H1 (cell line): ENCODE measurements around the gene BCL2L13. TPM values are rescaled to one million over a fixed set of nuclear protein-coding genes. Genes with fewer than 3 reads are reported as not detected.
A peak's percentile ranks its signal among the peaks of the same experiment; 100 is the strongest.

ENCODE experiments used
- CTCF ChIA-PET: fragments of 300-600 bp; sonication (Branson Sonifier 250); formaldehyde crosslinking; loops from one replicate; lab custom pipeline; 2021; ENCODE audit not compliant: partially characterized antibody; lab: Charles Lee
- POLR2A ChIA-PET: fragments of 300-600 bp; sonication (Branson Sonifier 250); formaldehyde crosslinking; loops from one replicate; lab custom pipeline; 2021; ENCODE audit warnings: inconsistent platforms; ENCODE audit not compliant: partially characterized antibody; lab: Charles Lee
- DNase-seq, 2 experiments: peaks; one replicate each; pipeline versions ENCODE4 v3.0.0 to v3.0.0-alpha.2; 2010 to 2022; ENCODE audit warnings: low spot score in 2 of 2, low read depth in 1 of 2, mixed read lengths in 1 of 2
- FAIRE-seq: peaks from 2 replicates; lab custom pipeline; 2011; peaks lifted over from hg19 to GRCh38; lab: Jason Lieb, UNC
- H2AFZ ChIP-seq: 2 replicates; pipeline ENCODE4 v1.8.1; 2012; ENCODE audit warnings: low read length, inconsistent platforms
- H2AK5ac ChIP-seq: 2 replicates; pipeline ENCODE4 v1.6.1; 2013; ENCODE audit warnings: low read depth, low read length
- H2BK120ac ChIP-seq: replicated peaks from 2 replicates; pipeline ENCODE3; 2013; ENCODE audit warnings: low read depth, low read length, inconsistent platforms
- H2BK12ac ChIP-seq: 2 replicates; pipeline ENCODE4 v1.6.1; 2013; ENCODE audit warnings: low read depth, low read length
- H2BK15ac ChIP-seq: 2 replicates; pipeline ENCODE4 v1.6.1; 2013; ENCODE audit warnings: low read length
- H2BK20ac ChIP-seq: 2 replicates; pipeline ENCODE4 v1.6.1; 2013; ENCODE audit warnings: low read length
- H2BK5ac ChIP-seq: 2 replicates; pipeline ENCODE4 v1.6.1; 2013; ENCODE audit warnings: low read depth, low read length
- H3K14ac ChIP-seq: 2 replicates; pipeline ENCODE4 v1.6.1; 2013; ENCODE audit warnings: inconsistent platforms; ENCODE audit not compliant: insufficient read length
- H3K18ac ChIP-seq: 2 replicates; pipeline ENCODE4 v1.6.1; 2013; ENCODE audit warnings: low read length; ENCODE audit errors: extremely low read depth
- H3K23ac ChIP-seq: 2 replicates; pipeline ENCODE4 v1.6.1; 2013; ENCODE audit warnings: inconsistent platforms; ENCODE audit not compliant: insufficient read length
- H3K23me2 ChIP-seq: 2 replicates; pipeline ENCODE4 v1.6.1; 2013; ENCODE audit warnings: low read depth, low read length
- H3K27ac ChIP-seq: 2 replicates; pipeline ENCODE4 v1.6.1; 2011; ENCODE audit warnings: low read depth, low read length, inconsistent platforms
- H3K27me3 ChIP-seq, 4 experiments: replicated peaks in 1 of 4; 1 replicate in 1 of 4; 2 replicates in 3 of 4; pipeline versions ENCODE4 v1.6.1 to v1.8.1; 2011 to 2013; ENCODE audit warnings: low read length in 3 of 4, mild to moderate bottlenecking in 3 of 4, inconsistent platforms in 2 of 4, mixed read lengths in 2 of 4, moderate library complexity in 1 of 4; ENCODE audit not compliant: control insufficient read depth in 3 of 4, insufficient read depth in 3 of 4; ENCODE audit errors: extremely low read depth in 1 of 4
- H3K36me3 ChIP-seq, 4 experiments: 2 replicates each; pipeline versions ENCODE4 v1.6.1 to v1.8.1; 2011 to 2013; ENCODE audit warnings: mild to moderate bottlenecking in 4 of 4, low read length in 3 of 4, moderate library complexity in 2 of 4, control low read depth in 1 of 4, inconsistent platforms in 1 of 4; ENCODE audit not compliant: insufficient read depth in 4 of 4, control insufficient read depth in 2 of 4
- H3K4ac ChIP-seq: replicated peaks from 2 replicates; pipeline ENCODE3; 2013; ENCODE audit warnings: low read length, low read depth, mixed read lengths, inconsistent platforms; ENCODE audit not compliant: insufficient read length
- H3K4me1 ChIP-seq, 4 experiments: replicated peaks in 1 of 4; 1 replicate in 1 of 4; 2 replicates in 3 of 4; pipeline versions ENCODE4 v1.6.1 to v1.8.1; 2011 to 2013; ENCODE audit warnings: low read length in 3 of 4, inconsistent platforms in 2 of 4, mixed read lengths in 1 of 4; ENCODE audit not compliant: insufficient read depth in 4 of 4, control insufficient read depth in 3 of 4
- H3K4me2 ChIP-seq, 2 experiments: 2 replicates each; pipeline versions ENCODE4 v1.6.1 to v1.8.1; 2011 to 2013; ENCODE audit warnings: low read depth in 2 of 2, low read length in 2 of 2, control low read depth in 1 of 2, inconsistent platforms in 1 of 2, mild to moderate bottlenecking in 1 of 2; ENCODE audit not compliant: insufficient read depth in 1 of 2
- H3K4me3 ChIP-seq, 4 experiments: fragments of 200-600, 300-600 bp in 1 of 4; sonication (generic), shearing (Covaris generic), sonication (Bioruptor Twin) in 1 of 4; 2 replicates each; pipeline versions ENCODE4 v1.5.1 to v1.8.1; 2011 to 2016; ENCODE audit warnings: low read length in 4 of 4, low read depth in 3 of 4, control low read depth in 2 of 4, inconsistent platforms in 2 of 4, mild to moderate bottlenecking in 2 of 4, mixed read lengths in 1 of 4, moderate library complexity in 1 of 4; ENCODE audit not compliant: insufficient read depth in 2 of 4; ENCODE audit errors: extremely low read depth in 1 of 4
- H3K56ac ChIP-seq: replicated peaks from 2 replicates; pipeline ENCODE3; 2013; ENCODE audit warnings: low read depth, mild to moderate bottlenecking, mixed read lengths, low read length, inconsistent platforms; ENCODE audit not compliant: insufficient read length
- H3K79me1 ChIP-seq: 2 replicates; pipeline ENCODE4 v1.6.1; 2013; ENCODE audit warnings: low read depth, low read length, control low read depth
- H3K79me2 ChIP-seq, 2 experiments: 2 replicates each; pipeline versions ENCODE4 v1.6.1 to v1.8.1; 2012 to 2013; ENCODE audit warnings: low read length in 2 of 2, mild to moderate bottlenecking in 2 of 2, inconsistent platforms in 1 of 2; ENCODE audit not compliant: insufficient read depth in 2 of 2, control insufficient read depth in 1 of 2
- H3K9ac ChIP-seq, 4 experiments: replicated peaks in 1 of 4; 1 replicate in 1 of 4; 2 replicates in 3 of 4; pipeline versions ENCODE4 v1.6.1 to v1.8.1; 2011 to 2013; ENCODE audit warnings: low read depth in 3 of 4, low read length in 3 of 4, control low read depth in 2 of 4, mild to moderate bottlenecking in 2 of 4, moderate library complexity in 2 of 4, inconsistent platforms in 1 of 4; ENCODE audit errors: extremely low read depth in 1 of 4
- H3K9me3 ChIP-seq, 2 experiments: 2 replicates each; pipeline versions ENCODE4 v1.6.1 to v1.8.1; 2012 to 2013; ENCODE audit warnings: mild to moderate bottlenecking in 2 of 2, moderate library complexity in 2 of 2, control low read depth in 1 of 2, inconsistent platforms in 1 of 2, low read depth in 1 of 2, low read length in 1 of 2, mixed read lengths in 1 of 2; ENCODE audit not compliant: insufficient read depth in 2 of 2
- H4K20me1 ChIP-seq, 2 experiments: replicated peaks in 1 of 2; 2 replicates each; pipeline versions ENCODE3 to v1.8.1; 2011 to 2013; ENCODE audit warnings: inconsistent platforms in 2 of 2, low read length in 2 of 2, mild to moderate bottlenecking in 1 of 2; ENCODE audit not compliant: insufficient read depth in 2 of 2, control insufficient read depth in 1 of 2
- H4K5ac ChIP-seq: 2 replicates; pipeline ENCODE4 v1.6.1; 2013; ENCODE audit warnings: low read length, low read depth, mixed read lengths, inconsistent platforms; ENCODE audit not compliant: insufficient read length
- H4K8ac ChIP-seq: 2 replicates; pipeline ENCODE4 v1.8.0; 2013; ENCODE audit warnings: mild to moderate bottlenecking, moderate library complexity, low read length, inconsistent platforms; ENCODE audit not compliant: insufficient read depth; ENCODE audit errors: extremely low read depth
- H4K91ac ChIP-seq: replicated peaks from 2 replicates; pipeline ENCODE3; 2013; ENCODE audit warnings: low read length, mixed read lengths, inconsistent platforms; ENCODE audit not compliant: insufficient read length
- ATF2 ChIP-seq: IDR thresholded peaks from 2 replicates; pipeline ENCODE4 v1.6.1; 2012; ENCODE audit warnings: low read length, inconsistent platforms
- ATF3 ChIP-seq: IDR thresholded peaks from 2 replicates; pipeline ENCODE4 v1.6.1; 2011; ENCODE audit warnings: low read depth, mild to moderate bottlenecking, low read length; ENCODE audit not compliant: insufficient read depth
- CBX5 ChIP-seq: fragments of 300-800, 300-1000 bp; sonication (generic); IDR thresholded peaks from 2 replicates; pipeline ENCODE4 v1.7.1; 2016; ENCODE audit warnings: antibody characterized with exemption, low read length, low read depth
- CBX8 ChIP-seq: fragments of 300-800, 300-1000 bp; sonication (generic); IDR thresholded peaks from 2 replicates; pipeline ENCODE4 v1.7.1; 2016; ENCODE audit warnings: low read depth, low read length, borderline replicate concordance
- CREB1 ChIP-seq: IDR thresholded peaks from 2 replicates; pipeline ENCODE4 v1.6.1; 2012; ENCODE audit warnings: inconsistent platforms
- GTF2F1 ChIP-seq: IDR thresholded peaks from 2 replicates; pipeline ENCODE4 v1.6.1; 2012; ENCODE audit warnings: low read depth, low read length, improper control_type of control experiment, borderline replicate concordance
- HDAC6 ChIP-seq: IDR thresholded peaks from one replicate; pipeline ENCODE4 v1.7.1; 2012; ENCODE audit warnings: low read depth, mild to moderate bottlenecking, inconsistent platforms, low read length, moderate library complexity
- KDM1A ChIP-seq: fragments of 200-600, 300-600 bp; sonication (generic); IDR thresholded peaks from 2 replicates; pipeline ENCODE4 v1.7.1; 2016; ENCODE audit warnings: mild to moderate bottlenecking, low read length, borderline replicate concordance
- TAF1 ChIP-seq: IDR thresholded peaks from 2 replicates; pipeline ENCODE4 v1.6.1; 2011; ENCODE audit warnings: mild to moderate bottlenecking, low read depth, low read length
- TBP ChIP-seq: IDR thresholded peaks from 2 replicates; pipeline ENCODE4 v1.6.1; 2011; ENCODE audit warnings: low read depth, low read length, improper control_type of control experiment
- ZNF274 ChIP-seq: IDR thresholded peaks from 2 replicates; pipeline ENCODE4 v1.7.0; 2012; ENCODE audit warnings: low read length, borderline replicate concordance; ENCODE audit errors: extremely low read depth
- WGBS, 2 experiments: shearing (Covaris generic) in 1 of 2; methylation state at CpG; one replicate each; pipeline versions ENCODE4 v1.1.6 to v1.1.7; 2013 to 2015; ENCODE audit warnings: low lambda C conversion rate in 2 of 2, mixed read lengths in 2 of 2, inconsistent platforms in 1 of 2, low coverage in 1 of 2, missing lambda C conversion rate in 1 of 2; ENCODE audit not compliant: insufficient replicate concordance in 2 of 2, insufficient coverage in 1 of 2, insufficient read length in 1 of 2; ENCODE audit errors: extremely low coverage in 1 of 2, missing lambda C conversion rate in 1 of 2; 5-methylcytosine and 5-hydroxymethylcytosine counted together
- polyA plus RNA-seq, 7 experiments: library from polyadenylated mRNA; depleted of rRNA in 3 of 7; stranded (reverse) in 5 of 7; unstranded in 2 of 7; fragments of >200 nt in 5 of 7; fragments of 200-250 nt in 2 of 7; gene quantifications; 1 replicate in 5 of 7; 2 replicates in 1 of 7; 4 replicates in 1 of 7; pipeline versions ENCODE4 v1.2.1 to v1.2.3, GENCODE V29; 2011 to 2013; ENCODE audit warnings: missing spikeins in 2 of 7, mixed read lengths in 2 of 7
- total RNA-seq: library from RNA; stranded (reverse); fragmentation: NEBNext Ultra II Directional; extraction: Animal tissue kit (Norgen Biotek cat#: 25700); gene quantifications from 2 replicates; pipeline ENCODE4 v1.2.1, GENCODE V29; 2021

The BCL2L13 gene
- total and polyA plus RNA-seq, 2 of the 8 experiments (the other 6 are each of a cell fraction or from before 2014, with no cell fraction given) = 20.7 to 35.0 TPM

GRCh38 chr22:17769013-17769715 is 130.6 kb downstream of the BCL2L13 start:
- H3K79me1 ChIP-seq = peaks cover 12% of the 10 kb centered on the region
- no peak overlapping the region for H2BK15ac ChIP-seq
- no peak overlapping the region for H4K5ac ChIP-seq
- H2AFZ ChIP-seq = no peak overlapping the region
- H3K18ac ChIP-seq = no peak overlapping the region
- POLR2A ChIA-PET = interaction anchor here (1.5 to 1.6 kb wide), 2 partner anchors 16 to 17 kb away, joined by 4 read pairs; no protein-coding TSS in a partner anchor
- H3K9ac ChIP-seq = no peak overlapping the region
- H4K91ac ChIP-seq = no peak overlapping the region
- 95% methylated on average over 13 of the region's 14 CpGs; no CpG with 5 or more reads in 1 of the 2 experiments for WGBS, 2 experiments
- peaks cover 8% of the 10 kb centered on the region for H3K23me2 ChIP-seq
- no peak overlapping the region for H3K23ac ChIP-seq
- H2BK12ac ChIP-seq = no peak overlapping the region
- no peak overlapping the region for H3K14ac ChIP-seq
- no peak overlapping the region for H3K27ac ChIP-seq
- no peaks in the 10 kb centered on the region for H3K36me3 ChIP-seq
- no peak overlapping the region for H2BK120ac ChIP-seq
- H3K9me3 ChIP-seq = no peaks in the 10 kb centered on the region
- H3K4me2 ChIP-seq = no peak overlapping the region
- no peaks in the 10 kb centered on the region for H3K27me3 ChIP-seq
- FAIRE-seq = no peak
- peaks cover 2 to 11% of the 10 kb centered on the region in 2 experiments for H4K20me1 ChIP-seq
- CTCF ChIA-PET = interaction anchor here (0.9 to 4.9 kb wide), 6 partner anchors 11 to 27 kb away, joined by 3 to 36 read pairs (median 6); no protein-coding TSS in a partner anchor
- no peak for DNase-seq
- TF ChIP-seq CBX5 (no peak), TBP (no peak), ATF2 (no peak), TAF1 (no peak), CREB1 (no peak), ATF3 (no peak), HDAC6 (no peak), GTF2F1 (no peak), ZNF274 (no peak), KDM1A (no peak), CBX8 (no peak)
- TF ChIP-seq, all 59 proteins: peak for 0
- no peak overlapping the region for H2BK20ac ChIP-seq
- no peak overlapping the region for H3K4me3 ChIP-seq
- H2BK5ac ChIP-seq = no peak overlapping the region
- peaks cover 6 to 13% (median 11%) of the 10 kb centered on the region in 4 experiments for H3K4me1 ChIP-seq
- peaks cover 0 to 59% of the 10 kb centered on the region in 2 experiments; a peak in 2 of 4 replicates for H3K79me2 ChIP-seq
- H4K8ac ChIP-seq = 0 out of 2 replicates have a peak overlapping the region, but pooled peaks have one; percentile 2
- no peak overlapping the region for H3K56ac ChIP-seq
- H2AK5ac ChIP-seq = no peak overlapping the region
- no peak overlapping the region for H3K4ac ChIP-seq
